ENCODE measurements around the gene IFI6.

Gene IFI6

GRCh38 chr1:27638805-27639204, 33.2 kb downstream of the IFI6 start:
- Histone ChIP-seq H3K9me3 (ENCODE audit: control insufficient read depth, low read length) (no peaks in the 10 kb centered on the region), H3K9ac (ENCODE audit: low read length) (no peak overlapping the region), H4K8ac (ENCODE audit: low read length) (no peak overlapping the region), H2BK12ac (ENCODE audit: low read length in 2 of 2) (no peak overlapping the region), H4K91ac (ENCODE audit: low read length) (no peak overlapping the region), H3K23ac (ENCODE audit: low read length in 2 of 2) (no peak overlapping the region), H3K27ac (ENCODE audit: low read length, poor library complexity, severe bottlenecking) (no peak overlapping the region), H3K4me2 (ENCODE audit: low read length, poor library complexity, severe bottlenecking) (no peak overlapping the region), H3K4me3 (ENCODE audit: insufficient read depth in 1 of 2, low read depth in 1 of 2, low read length in 2 of 2) (no peak overlapping the region), H3K14ac (ENCODE audit: low read length in 2 of 2) (no peak overlapping the region), H2BK15ac (ENCODE audit: low read depth, poor library complexity, severe bottlenecking) (no peak overlapping the region), H3K4ac (ENCODE audit: low read depth in 1 of 2, low read length in 2 of 2) (no peak overlapping the region), H2AK5ac (ENCODE audit: low read length, severe bottlenecking) (no peak overlapping the region), H3K36me3 (ENCODE audit: control insufficient read depth in 1 of 2, insufficient read depth in 2 of 2, low read depth in 1 of 2, low read length in 2 of 2) (no peaks in the 10 kb centered on the region), H2BK120ac (ENCODE audit: low read depth, low read length) (no peak overlapping the region), H2BK5ac (ENCODE audit: low read depth, low read length, poor library complexity, severe bottlenecking) (no peak overlapping the region), H2AFZ (ENCODE audit: low read depth, low read length) (no peak overlapping the region), H3K79me1 (replicated peaks; ENCODE audit: low read length, poor library complexity, severe bottlenecking) (no peaks in the 10 kb centered on the region), H3K27me3 (ENCODE audit: control insufficient read depth in 1 of 2, insufficient read depth in 1 of 2, low read length in 2 of 2) (peaks cover 9 to 15% of the 10 kb centered on the region in 2 experiments), H3K18ac (ENCODE audit: low read depth in 1 of 2, low read length in 2 of 2) (no peak overlapping the region), H3K4me1 (ENCODE audit: control insufficient read depth, insufficient read depth, low read depth, low read length) (peaks cover 8% of the 10 kb centered on the region)
- WGBS, result no CpG with 5 or more reads among the region's 2 CpGs
- no peak for DNase-seq

GRCh38 chr1:27638047-27638734, 33.8 kb downstream of the IFI6 start:
- Histone ChIP-seq H2BK15ac (ENCODE audit: low read depth, poor library complexity, severe bottlenecking) (no peak overlapping the region), H3K4ac (ENCODE audit: low read depth in 1 of 2, low read length in 2 of 2) (no peak overlapping the region), H3K4me2 (ENCODE audit: low read length, poor library complexity, severe bottlenecking) (no peak overlapping the region), H3K9me3 (ENCODE audit: control insufficient read depth, low read length) (no peaks in the 10 kb centered on the region), H2AFZ (ENCODE audit: low read depth, low read length) (no peak overlapping the region), H3K36me3 (ENCODE audit: control insufficient read depth in 1 of 2, insufficient read depth in 2 of 2, low read depth in 1 of 2, low read length in 2 of 2) (no peaks in the 10 kb centered on the region), H3K27me3 (ENCODE audit: control insufficient read depth in 1 of 2, insufficient read depth in 1 of 2, low read length in 2 of 2) (peaks cover 13 to 21% of the 10 kb centered on the region in 2 experiments), H3K4me1 (ENCODE audit: control insufficient read depth, insufficient read depth, low read depth, low read length) (peaks cover 7% of the 10 kb centered on the region), H2BK120ac (ENCODE audit: low read depth, low read length) (no peak overlapping the region), H3K9ac (ENCODE audit: low read length) (no peak overlapping the region), H4K91ac (ENCODE audit: low read length) (no peak overlapping the region), H3K27ac (ENCODE audit: low read length, poor library complexity, severe bottlenecking) (no peak overlapping the region), H2BK12ac (ENCODE audit: low read length in 2 of 2) (no peak overlapping the region), H3K14ac (ENCODE audit: low read length in 2 of 2) (no peak overlapping the region), H4K8ac (ENCODE audit: low read length) (no peak overlapping the region), H2AK5ac (ENCODE audit: low read length, severe bottlenecking) (no peak overlapping the region), H3K23ac (ENCODE audit: low read length in 2 of 2) (no peak overlapping the region), H3K18ac (ENCODE audit: low read depth in 1 of 2, low read length in 2 of 2) (no peak overlapping the region), H3K4me3 (ENCODE audit: insufficient read depth in 1 of 2, low read depth in 1 of 2, low read length in 2 of 2) (no peak overlapping the region), H3K79me1 (replicated peaks; ENCODE audit: low read length, poor library complexity, severe bottlenecking) (no peaks in the 10 kb centered on the region), H2BK5ac (ENCODE audit: low read depth, low read length, poor library complexity, severe bottlenecking) (no peak overlapping the region)
- DNase-seq, result no peak
- 91% methylated on average over 4 of the region's 5 CpGs for WGBS

- Histone ChIP-seq H3K14ac (ENCODE audit: low read length in 2 of 2) (no peak overlapping the region), H3K4ac (ENCODE audit: low read depth in 1 of 2, low read length in 2 of 2) (no peak overlapping the region), H3K4me2 (ENCODE audit: low read length, poor library complexity, severe bottlenecking) (no peak overlapping the region), H2AK5ac (ENCODE audit: low read length, severe bottlenecking) (no peak overlapping the region), H3K36me3 (ENCODE audit: control insufficient read depth in 1 of 2, insufficient read depth in 2 of 2, low read depth in 1 of 2, low read length in 2 of 2) (no peaks in the 10 kb centered on the region), H3K79me1 (replicated peaks; ENCODE audit: low read length, poor library complexity, severe bottlenecking) (no peaks in the 10 kb centered on the region), H2BK5ac (ENCODE audit: low read depth, low read length, poor library complexity, severe bottlenecking) (no peak overlapping the region), H3K9ac (ENCODE audit: low read length) (no peak overlapping the region), H2BK15ac (ENCODE audit: low read depth, poor library complexity, severe bottlenecking) (no peak overlapping the region), H4K8ac (ENCODE audit: low read length) (no peak overlapping the region), H2BK120ac (ENCODE audit: low read depth, low read length) (no peak overlapping the region), H3K9me3 (ENCODE audit: control insufficient read depth, low read length) (no peaks in the 10 kb centered on the region), H3K27ac (ENCODE audit: low read length, poor library complexity, severe bottlenecking) (no peak overlapping the region), H4K91ac (ENCODE audit: low read length) (no peak overlapping the region), H3K23ac (ENCODE audit: low read length in 2 of 2) (no peak overlapping the region), H3K27me3 (ENCODE audit: control insufficient read depth in 1 of 2, insufficient read depth in 1 of 2, low read length in 2 of 2) (peaks cover 13 to 31% of the 10 kb centered on the region in 2 experiments), H2AFZ (ENCODE audit: low read depth, low read length) (no peak overlapping the region), H3K4me3 (ENCODE audit: insufficient read depth in 1 of 2, low read depth in 1 of 2, low read length in 2 of 2) (no peak overlapping the region), H3K4me1 (ENCODE audit: control insufficient read depth, insufficient read depth, low read depth, low read length) (peaks cover 7% of the 10 kb centered on the region), H3K18ac (ENCODE audit: low read depth in 1 of 2, low read length in 2 of 2) (no peak overlapping the region), H2BK12ac (ENCODE audit: low read length in 2 of 2) (no peak overlapping the region)
- WGBS, result 90% methylated on average over 11 of the region's 11 CpGs
- no peak for DNase-seq
Measured at GRCh38 chr1:27635396-27636142, 36.4 kb downstream of the IFI6 start.

DNA sequence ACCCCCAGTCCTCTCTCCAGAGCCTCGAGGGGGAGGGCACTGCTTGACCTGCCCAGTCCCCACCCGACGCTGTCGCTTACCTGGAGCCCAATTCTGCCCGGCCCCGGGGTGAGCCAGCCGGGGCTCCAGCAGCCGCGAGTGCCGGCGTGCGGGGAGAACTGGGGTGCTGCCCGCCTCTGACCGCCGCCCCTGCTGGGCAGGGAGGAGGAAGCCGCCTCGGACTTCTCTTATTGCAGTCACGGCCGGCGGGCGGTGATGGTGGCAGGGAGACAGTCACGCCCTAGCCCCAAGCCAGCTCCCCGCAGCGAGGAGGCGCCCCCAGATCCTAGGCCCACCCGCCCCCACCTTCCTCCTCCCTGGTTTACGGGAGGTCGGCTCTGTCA, 37.0 kb downstream of the IFI6 start, which contains the start of gene FGR:
FGR (minus strand) TSS at position 201 of the 383 bp plus-strand sequence. CDS start 11,269 bp downstream, outside the sequence.
- H3K4me3 ChIP-seq (ENCODE audit: insufficient read depth in 1 of 2, low read depth in 1 of 2, low read length in 2 of 2), result peak within 1 kb of the TSS; percentile 37 to 67
- no peaks in the 10 kb centered on the region for H3K79me1 ChIP-seq (replicated peaks; ENCODE audit: low read length, poor library complexity, severe bottlenecking)
- H3K4me2 ChIP-seq (ENCODE audit: low read length, poor library complexity, severe bottlenecking), result peak within 1 kb of the TSS; percentile 75
- H2BK5ac ChIP-seq (ENCODE audit: low read depth, low read length, poor library complexity, severe bottlenecking), result no peak within 1 kb of the TSS
- 50% methylated on average over 18 of the region's 28 CpGs for WGBS
- no peaks in the 10 kb centered on the region for H3K9me3 ChIP-seq (ENCODE audit: control insufficient read depth, low read length)
- H2AK5ac ChIP-seq (ENCODE audit: low read length, severe bottlenecking), result no peak within 1 kb of the TSS
- H2AFZ ChIP-seq (ENCODE audit: low read depth, low read length), result no peak within 1 kb of the TSS
- no peaks in the 10 kb centered on the region for H3K36me3 ChIP-seq (ENCODE audit: control insufficient read depth in 1 of 2, insufficient read depth in 2 of 2, low read depth in 1 of 2, low read length in 2 of 2)
- H4K8ac ChIP-seq (ENCODE audit: low read length), result peak within 1 kb of the TSS; percentile 93
- peaks cover 7% of the 10 kb centered on the region for H3K4me1 ChIP-seq (ENCODE audit: control insufficient read depth, insufficient read depth, low read depth, low read length)
- H3K14ac ChIP-seq (ENCODE audit: low read length in 2 of 2), result no peak within 1 kb of the TSS
- peak within 1 kb of the TSS; percentile 55 for H2BK120ac ChIP-seq (ENCODE audit: low read depth, low read length)
- H3K23ac ChIP-seq (ENCODE audit: low read length in 2 of 2), result peak within 1 kb of the TSS in 1 of 2 experiments; percentile 14
- H3K4ac ChIP-seq (ENCODE audit: low read depth in 1 of 2, low read length in 2 of 2), result peak within 1 kb of the TSS; percentile 24 to 84
- H2BK15ac ChIP-seq (ENCODE audit: low read depth, poor library complexity, severe bottlenecking), result peak within 1 kb of the TSS; percentile 94
- H3K9ac ChIP-seq (ENCODE audit: low read length), result peak within 1 kb of the TSS; percentile 73
- H3K27ac ChIP-seq (ENCODE audit: low read length, poor library complexity, severe bottlenecking), result no peak within 1 kb of the TSS
- peak within 1 kb of the TSS; percentile 73 for H4K91ac ChIP-seq (ENCODE audit: low read length)
- H3K27me3 ChIP-seq (ENCODE audit: control insufficient read depth in 1 of 2, insufficient read depth in 1 of 2, low read length in 2 of 2), result peaks cover 13 to 33% of the 10 kb centered on the region in 2 experiments
- peak within 1 kb of the TSS in 1 of 2 experiments; percentile 64 for H2BK12ac ChIP-seq (ENCODE audit: low read length in 2 of 2)
- peak within 1 kb of the TSS; percentile 13 to 85 for H3K18ac ChIP-seq (ENCODE audit: low read depth in 1 of 2, low read length in 2 of 2)
- no peak for DNase-seq

Data from mesenchymal stem cell (in vitro differentiated cells and primary cell).